HG03521 (cell line): ENCODE data around the gene PTPN6.

Experiments
- ATAC-seq: cut with Tn5 transposase; IDR thresholded peaks from one replicate; pipeline ENCODE4 v1.9.1; 2021; ENCODE audit warnings: mild to moderate bottlenecking, moderate library complexity; ENCODE audit not compliant: unreplicated experiment

PTPN6 gene

GRCh38 chr12:6921996-6922946 lies 28.9 kb upstream of the PTPN6 start:
- ATAC-seq: no peak

GRCh38 chr12:6923003-6923732 lies 28.0 kb upstream of the PTPN6 start:
- ATAC-seq: no peak

GRCh38 chr12:6923851-6924250 lies 27.3 kb upstream of the PTPN6 start:
- no peak for ATAC-seq

- ATAC-seq: no peak
These were observed 26.0 kb upstream of the PTPN6 start for GRCh38 chr12:6925239-6925539.

GRCh38 chr12:6925540-6926279 lies 25.4 kb upstream of the PTPN6 start:
- no peak for ATAC-seq

GRCh38 chr12:6927379-6928021 lies 23.7 kb upstream of the PTPN6 start, which contains the start of gene ATN1:
Gene ATN1, plus strand, starts transcription at chr12:6927959. Its CDS starts 6,043 bp downstream, at chr12:6934002.
- ATAC-seq: no peak

- no peak for ATAC-seq
These were observed 23.0 kb upstream of the PTPN6 start for GRCh38 chr12:6928022-6928702.

GRCh38 chr12:6928703-6929407 lies 22.3 kb upstream of the PTPN6 start:
- ATAC-seq: no peak

GRCh38 chr12:6929466-6930452 lies 21.4 kb upstream of the PTPN6 start:
- ATAC-seq: no peak

- no peak for ATAC-seq
These were observed 18.4 kb upstream of the PTPN6 start for GRCh38 chr12:6932766-6933165.

GRCh38 chr12:6934110-6934509 lies 17.0 kb upstream of the PTPN6 start:
- ATAC-seq: no peak

- no peak for ATAC-seq
These were observed 15.6 kb upstream of the PTPN6 start for GRCh38 chr12:6935371-6936193.

GRCh38 chr12:6936194-6936635 lies 14.9 kb upstream of the PTPN6 start:
- ATAC-seq: no peak

GRCh38 chr12:6936636-6937480 lies 14.3 kb upstream of the PTPN6 start:
- peak; percentile 5 for ATAC-seq

- ATAC-seq: peak; percentile 91
These were observed 13.4 kb upstream of the PTPN6 start for GRCh38 chr12:6937481-6938352.
